CD4-positive, CD25-positive, alpha-beta regulatory T cell (primary cell): ENCODE data around the gene GIMAP4. TPM values are rescaled to one million over a fixed set of nuclear protein-coding genes. Genes with fewer than 3 reads are reported as not detected.
A peak's percentile ranks its signal among the peaks of the same experiment; 100 is the strongest.

ENCODE experiments used
- ATAC-seq, 2 donors: fragments of 150-1000 bp; cut with Tn5 transposase; one replicate each; pipeline ENCODE4 v1.10.0; 2021; ENCODE audit warnings: low read depth in 2 of 2, moderate number of reproducible peaks in 2 of 2, moderate library complexity in 1 of 2
- DNase-seq, 3 donors: peaks; one replicate each; pipeline versions ENCODE4 v3.0.0 to v3.0.0-alpha.2; 2012 to 2022; ENCODE audit warnings: mixed read lengths in 1 of 3
- H3K27ac ChIP-seq: one replicate; pipeline ENCODE4 v1.7.0; 2013; ENCODE audit warnings: mild to moderate bottlenecking, low read length; ENCODE audit not compliant: insufficient read depth, poor library complexity, severe bottlenecking
- H3K27me3 ChIP-seq: one replicate; pipeline ENCODE4 v1.7.0; 2013; ENCODE audit warnings: low read length; ENCODE audit not compliant: control insufficient read depth, insufficient read depth
- H3K36me3 ChIP-seq: one replicate; pipeline ENCODE4 v1.7.0; 2013; ENCODE audit warnings: mild to moderate bottlenecking, low read length, moderate library complexity; ENCODE audit not compliant: control insufficient read depth, insufficient read depth
- H3K4me1 ChIP-seq: 2 replicates; pipeline ENCODE4 v1.7.0; 2013; ENCODE audit warnings: mild to moderate bottlenecking, low read length; ENCODE audit not compliant: insufficient read depth, control insufficient read depth, poor library complexity, severe bottlenecking
- H3K4me3 ChIP-seq: one replicate; pipeline ENCODE4 v1.7.0; 2013; ENCODE audit warnings: low read depth, mild to moderate bottlenecking, low read length, moderate library complexity
- H3K9me3 ChIP-seq, 2 experiments: 1 replicate in 1 of 2; 2 replicates in 1 of 2; pipeline ENCODE4 v1.7.0; 2013; ENCODE audit warnings: low read length in 2 of 2, mild to moderate bottlenecking in 1 of 2, moderate library complexity in 1 of 2; ENCODE audit not compliant: control insufficient read depth in 2 of 2
- H3K27ac Mint-ChIP-seq, 3 donors: one replicate each; pipeline ENCODE4 v1.8.0; 2020 to 2022; ENCODE audit warnings: mild to moderate bottlenecking in 3 of 3, mixed read lengths in 3 of 3, moderate library complexity in 2 of 3
- H3K27me3 Mint-ChIP-seq: one replicate; pipeline ENCODE4 v1.8.0; 2022; ENCODE audit warnings: mild to moderate bottlenecking, mixed read lengths
- H3K36me3 Mint-ChIP-seq: one replicate; pipeline ENCODE4 v1.8.0; 2020; ENCODE audit warnings: mixed read lengths
- H3K4me1 Mint-ChIP-seq, 4 donors: one replicate each; pipeline ENCODE4 v1.8.0; 2020 to 2022; ENCODE audit warnings: mixed read lengths in 4 of 4, mild to moderate bottlenecking in 1 of 4
- H3K4me3 Mint-ChIP-seq, 4 donors: one replicate each; pipeline ENCODE4 v1.8.0; 2020 to 2022; ENCODE audit warnings: mild to moderate bottlenecking in 4 of 4, mixed read lengths in 4 of 4, moderate library complexity in 3 of 4
- H3K9me3 Mint-ChIP-seq, 7 donors: one replicate each; pipeline ENCODE4 v1.8.0; 2020 to 2022; ENCODE audit warnings: mixed read lengths in 7 of 7, mild to moderate bottlenecking in 3 of 7, moderate library complexity in 2 of 7
- polyA plus RNA-seq, 4 donors: library from polyadenylated mRNA; unstranded; fragments of 300-500 nt; fragmentation: Illumina TruSeq; gene quantifications; one replicate each; pipeline ENCODE4 v1.2.3, GENCODE V29; 2021
- total RNA-seq: library from RNA; stranded (reverse); gene quantifications from one replicate; pipeline ENCODE4 v1.2.3, GENCODE V29; 2022

Gene GIMAP4
- total and polyA plus RNA-seq, 5 donors from 2014 or later: 90.1 to 667 (median 421) TPM

DNA sequence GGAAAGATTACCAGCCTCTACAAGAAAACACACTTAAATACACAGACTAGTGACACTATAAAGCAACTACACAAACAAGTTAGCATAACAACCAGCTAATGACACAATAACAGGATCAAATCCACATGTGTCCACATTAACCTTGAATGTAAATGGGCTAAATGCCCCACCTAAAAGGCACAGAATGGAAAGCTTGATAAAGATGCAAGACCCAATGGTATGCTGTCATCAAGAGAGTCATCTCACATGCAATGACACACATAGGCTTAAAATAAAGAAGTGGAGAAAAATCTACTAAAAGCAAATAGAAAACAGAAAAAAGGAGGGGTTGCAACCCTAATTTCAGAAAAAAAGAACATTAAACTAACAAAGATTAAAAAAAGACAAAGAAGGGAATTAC, 14.0 kb upstream of the GIMAP4 start:
- Histone ChIP-seq H3K27ac (peak overlapping the region; percentile 5), H3K27me3 (no peaks in the 10 kb centered on the region), H3K36me3 (no peaks in the 10 kb centered on the region), H3K4me3 (peak overlapping the region; percentile 38), H3K4me1 (peaks cover 32% of the 10 kb centered on the region), H3K9me3 (peaks cover 14 to 18% of the 10 kb centered on the region in 2 experiments)
- no peaks in the 10 kb centered on the region for H3K27me3 Mint-ChIP-seq
- H3K27ac Mint-ChIP-seq: peak overlapping the region; percentile 90 to 100 (median 93)
- H3K4me1 Mint-ChIP-seq: peaks cover 32 to 74% (median 51%) of the 10 kb centered on the region in 4 donors
- peaks cover 13% of the 10 kb centered on the region for H3K36me3 Mint-ChIP-seq
- ATAC-seq (no peak), DNase-seq (no peak)
- H3K9me3 Mint-ChIP-seq: peaks cover 6 to 52% (median 12%) of the 10 kb centered on the region in 7 donors
- H3K4me3 Mint-ChIP-seq: peak overlapping the region; percentile 59 to 79 (median 64)

DNA sequence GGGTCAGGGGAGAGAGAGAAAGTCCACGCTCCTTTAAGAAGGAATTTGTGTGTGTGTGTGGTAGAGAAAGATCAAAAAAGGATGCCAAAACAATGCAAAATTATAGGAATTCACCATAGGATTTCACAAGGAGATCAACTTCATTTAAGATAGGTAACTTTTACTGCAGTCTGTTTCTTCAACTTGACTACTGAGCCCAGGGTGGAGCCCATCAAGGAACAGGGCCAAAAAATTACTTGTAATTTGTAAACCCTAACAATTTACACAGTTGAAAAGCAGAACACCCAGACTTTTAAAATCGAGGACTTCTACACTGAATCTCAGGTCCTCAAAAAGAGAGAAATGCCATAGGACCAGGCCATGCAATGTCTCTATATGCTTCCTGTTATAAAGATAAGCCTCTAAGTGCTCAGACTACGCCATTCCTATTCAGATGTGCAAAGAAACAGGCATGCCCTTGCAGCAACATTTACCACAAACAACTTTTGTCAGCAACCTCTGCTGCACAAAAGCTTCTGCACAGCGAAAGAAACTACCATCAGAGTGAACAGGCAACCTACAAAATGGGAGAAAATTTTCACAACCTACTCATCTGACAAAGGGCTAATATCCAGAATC, 10.6 kb upstream of the GIMAP4 start:
- peaks cover 11 to 16% of the 10 kb centered on the region in 2 experiments for H3K9me3 ChIP-seq
- ATAC-seq: peak; percentile 94 to 98
- H3K27me3 ChIP-seq: no peaks in the 10 kb centered on the region
- H3K9me3 Mint-ChIP-seq: peaks cover 5 to 54% (median 16%) of the 10 kb centered on the region in 7 donors
- peak overlapping the region; percentile 90 to 100 (median 93) for H3K27ac Mint-ChIP-seq
- H3K4me1 ChIP-seq: peaks cover 22% of the 10 kb centered on the region
- peak in 2 of 3 donors; percentile 71 to 90 for DNase-seq
- no peaks in the 10 kb centered on the region for H3K36me3 ChIP-seq
- H3K27ac ChIP-seq: peak overlapping the region; percentile 68
- peaks cover 15% of the 10 kb centered on the region for H3K36me3 Mint-ChIP-seq
- no peaks in the 10 kb centered on the region for H3K27me3 Mint-ChIP-seq
- H3K4me3 ChIP-seq: peak overlapping the region; percentile 71
- H3K4me3 Mint-ChIP-seq: peak overlapping the region; percentile 74 to 84 (median 80)
- H3K4me1 Mint-ChIP-seq: peaks cover 28 to 79% (median 52%) of the 10 kb centered on the region in 4 donors

DNA sequence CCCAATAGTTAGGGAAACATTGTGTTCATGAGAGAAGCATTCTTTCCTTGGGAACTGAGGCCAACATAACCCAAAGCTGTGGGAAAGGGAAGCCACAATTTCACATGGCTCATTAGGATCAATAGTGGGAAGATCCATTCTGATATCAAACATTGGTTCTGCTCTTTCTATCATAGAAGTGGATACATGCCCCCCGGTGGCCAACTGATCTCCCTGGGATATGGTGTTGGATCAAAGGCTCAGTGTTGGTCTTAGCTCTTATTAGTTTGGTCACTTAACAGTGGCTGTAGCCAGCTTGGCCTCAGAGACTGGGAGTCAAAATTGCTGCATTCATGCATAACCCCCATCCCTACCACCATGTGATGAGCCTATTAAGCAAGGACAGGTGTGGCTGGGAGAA, 6.7 kb upstream of the GIMAP4 start:
- no peak overlapping the region for H3K27ac ChIP-seq
- H3K27me3 Mint-ChIP-seq: no peaks in the 10 kb centered on the region
- peaks cover 9% of the 10 kb centered on the region for H3K36me3 Mint-ChIP-seq
- H3K4me3 Mint-ChIP-seq: peak overlapping the region in 2 of 4 donors; percentile 37 to 38
- H3K9me3 Mint-ChIP-seq: peaks cover 0 to 30% (median 11%) of the 10 kb centered on the region in 7 donors
- H3K27ac Mint-ChIP-seq: peak overlapping the region in 1 of 3 donors; percentile 90
- H3K4me1 Mint-ChIP-seq: peaks cover 19 to 76% (median 40%) of the 10 kb centered on the region in 4 donors
- peak overlapping the region; percentile 8 for H3K4me3 ChIP-seq
- no peaks in the 10 kb centered on the region for H3K36me3 ChIP-seq
- DNase-seq (no peak), ATAC-seq (no peak)
- peaks cover 19% of the 10 kb centered on the region for H3K4me1 ChIP-seq
- H3K27me3 ChIP-seq: no peaks in the 10 kb centered on the region
- peaks cover 6 to 16% of the 10 kb centered on the region in 2 experiments for H3K9me3 ChIP-seq

DNA sequence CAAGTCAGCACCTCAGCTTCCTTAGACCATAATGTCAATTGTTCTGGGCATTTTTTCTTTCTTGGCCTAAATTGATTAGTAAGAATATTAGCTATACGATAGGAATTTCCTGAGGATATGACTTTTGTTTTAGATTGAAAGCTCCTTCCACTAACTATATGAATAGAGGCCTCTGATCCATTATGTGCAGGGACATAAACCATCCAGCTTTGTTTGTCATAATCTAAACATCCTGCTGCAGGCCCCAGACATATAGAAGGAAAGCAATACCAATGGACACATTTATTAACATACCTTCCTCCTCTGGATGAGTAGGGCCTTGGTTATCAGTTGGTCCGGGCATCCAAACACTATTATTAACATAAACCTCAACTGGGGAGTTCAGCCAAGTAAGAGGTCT, 4.3 kb upstream of the GIMAP4 start:
- Mint-ChIP-seq H3K27ac (peak overlapping the region; percentile 51 to 98 (median 92)), H3K4me3 (peak overlapping the region in 2 of 4 donors; percentile 42 to 68), H3K9me3 (peaks cover 0 to 30% (median 10%) of the 10 kb centered on the region in 7 donors)

DNA sequence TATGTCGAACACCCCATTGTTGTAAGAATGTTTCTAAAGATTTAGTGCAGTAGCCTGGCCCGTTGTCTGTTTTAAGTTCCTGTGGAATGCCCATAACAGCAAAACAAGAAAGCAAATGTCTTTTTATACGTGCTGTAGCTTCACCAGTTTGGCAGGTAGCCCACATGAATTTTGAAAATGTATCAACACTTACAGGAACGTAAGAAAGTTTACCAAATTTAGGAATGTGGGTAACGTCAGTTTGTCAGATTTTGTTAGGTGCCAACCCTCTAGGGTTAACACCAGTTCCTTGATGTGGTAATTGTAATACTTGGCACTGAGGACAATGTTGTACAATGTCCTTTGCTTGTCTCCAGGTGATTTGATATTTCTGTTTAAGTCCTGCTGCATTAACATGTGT, 3.2 kb upstream of the GIMAP4 start:
- Histone ChIP-seq H3K27ac (no peak overlapping the region), H3K4me1 (peaks cover 19% of the 10 kb centered on the region), H3K36me3 (peaks cover 2% of the 10 kb centered on the region), H3K27me3 (no peaks in the 10 kb centered on the region), H3K9me3 (peaks cover 6 to 16% of the 10 kb centered on the region in 2 experiments), H3K4me3 (peak overlapping the region; percentile 14)
- peaks cover 28% of the 10 kb centered on the region for H3K36me3 Mint-ChIP-seq
- peak overlapping the region; percentile 51 to 98 (median 92) for H3K27ac Mint-ChIP-seq
- H3K4me1 Mint-ChIP-seq: peaks cover 10 to 68% (median 43%) of the 10 kb centered on the region in 4 donors
- peaks cover 0 to 24% (median 13%) of the 10 kb centered on the region in 7 donors for H3K9me3 Mint-ChIP-seq
- ATAC-seq (no peak), DNase-seq (no peak)
- H3K27me3 Mint-ChIP-seq: no peaks in the 10 kb centered on the region
- H3K4me3 Mint-ChIP-seq: peak overlapping the region; percentile 43 to 68 (median 56)

More for the DNA sequence above, 4.3 kb upstream of the GIMAP4 start:
- Histone ChIP-seq H3K4me3 (no peak overlapping the region), H3K27me3 (no peaks in the 10 kb centered on the region), H3K9me3 (peaks cover 6 to 16% of the 10 kb centered on the region in 2 experiments), H3K27ac (no peak overlapping the region), H3K36me3 (no peaks in the 10 kb centered on the region), H3K4me1 (peaks cover 14% of the 10 kb centered on the region)
- no peak for DNase-seq
- Mint-ChIP-seq H3K27me3 (no peaks in the 10 kb centered on the region), H3K36me3 (peaks cover 18% of the 10 kb centered on the region), H3K4me1 (peaks cover 4 to 74% (median 41%) of the 10 kb centered on the region in 4 donors)
- no peak for ATAC-seq

DNA sequence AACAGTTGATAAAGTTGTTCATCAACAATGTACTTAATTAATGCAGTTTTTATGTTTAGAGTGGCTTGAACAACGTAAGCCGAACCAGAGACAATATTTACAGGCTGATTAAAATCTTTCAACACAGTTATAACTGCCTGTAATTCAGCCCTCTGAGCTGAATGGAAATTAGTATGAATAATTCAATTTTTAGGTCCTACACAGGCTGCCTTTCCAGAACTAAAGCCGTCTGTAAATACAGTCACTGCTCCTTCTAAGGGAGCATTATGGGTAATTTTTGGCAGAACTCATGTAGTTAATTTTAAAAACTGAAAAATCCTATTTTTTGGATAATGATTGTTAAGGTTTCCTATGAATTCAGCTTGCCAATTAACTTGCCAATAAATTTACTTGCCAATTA, 2.6 kb upstream of the GIMAP4 start:
- peaks cover 34% of the 10 kb centered on the region for H3K36me3 Mint-ChIP-seq
- no peaks in the 10 kb centered on the region for H3K27me3 Mint-ChIP-seq
- H3K4me1 Mint-ChIP-seq: peaks cover 15 to 74% (median 48%) of the 10 kb centered on the region in 4 donors
- DNase-seq (no peak), ATAC-seq (no peak)
- H3K27ac Mint-ChIP-seq: peak overlapping the region; percentile 67 to 98 (median 92)
- Histone ChIP-seq H3K4me1 (peaks cover 25% of the 10 kb centered on the region), H3K27ac (no peak overlapping the region), H3K4me3 (peak overlapping the region; percentile 23), H3K36me3 (peaks cover 2% of the 10 kb centered on the region), H3K27me3 (no peaks in the 10 kb centered on the region), H3K9me3 (peaks cover 6 to 16% of the 10 kb centered on the region in 2 experiments)
- peak overlapping the region; percentile 28 to 68 (median 56) for H3K4me3 Mint-ChIP-seq
- H3K9me3 Mint-ChIP-seq: peaks cover 0 to 28% (median 16%) of the 10 kb centered on the region in 7 donors

DNA sequence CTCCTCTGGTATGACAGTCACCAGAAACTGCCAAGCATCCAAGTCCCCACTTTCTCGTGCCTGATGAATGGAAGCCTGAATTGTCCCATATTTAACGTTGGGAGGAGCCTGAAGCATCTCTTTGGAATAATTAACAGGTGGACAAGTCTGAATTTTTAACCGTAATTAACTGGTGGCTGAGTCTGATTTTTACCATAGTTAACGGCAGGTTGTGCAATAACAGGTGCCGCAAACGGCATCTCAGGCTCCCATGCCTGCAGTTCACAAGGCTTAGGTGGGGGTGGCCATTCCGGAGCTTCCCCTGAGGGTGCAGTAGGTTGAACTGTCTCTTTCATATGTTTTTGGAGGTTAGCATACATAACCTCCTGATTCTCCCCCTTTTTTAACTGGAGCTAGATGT, 2.0 kb upstream of the GIMAP4 start:
- ATAC-seq: no peak
- peaks cover 30% of the 10 kb centered on the region for H3K4me1 ChIP-seq
- H3K9me3 ChIP-seq: peaks cover 9 to 16% of the 10 kb centered on the region in 2 experiments
- Mint-ChIP-seq H3K27me3 (no peaks in the 10 kb centered on the region), H3K36me3 (peaks cover 36% of the 10 kb centered on the region), H3K4me1 (peaks cover 15 to 78% (median 53%) of the 10 kb centered on the region in 4 donors), H3K27ac (peak overlapping the region; percentile 67 to 94 (median 72)), H3K9me3 (peaks cover 0 to 28% (median 12%) of the 10 kb centered on the region in 7 donors), H3K4me3 (peak overlapping the region; percentile 12 to 41 (median 32))
- H3K36me3 ChIP-seq: peaks cover 5% of the 10 kb centered on the region
- no peaks in the 10 kb centered on the region for H3K27me3 ChIP-seq
- no peak overlapping the region for H3K27ac ChIP-seq
- peak overlapping the region; percentile 23 for H3K4me3 ChIP-seq
- DNase-seq: no peak
